Ramos (cell line): ENCODE results near the gene GLS.
"Not testable (repeated sequence)": the region's sequence is repeated elsewhere in the genome, so short reads cannot be mapped to it uniquely, and the experiment has no call there.

Source experiments
- in situ Hi-C: fragments of 300-500 bp; cut with MboI; formaldehyde crosslinking; loops from one replicate; pipeline ENCODE4 v1.14.3; 2022; ENCODE audit warnings: low sequenced_read_pairs; ENCODE audit not compliant: unreplicated experiment

The GLS gene

GRCh38 chr2:190881598-190882410 lies 1.2 kb downstream of the GLS start:
- in situ Hi-C loops: no loop called here

GRCh38 chr2:190882411-190882766 lies 1.8 kb downstream of the GLS start:
- in situ Hi-C loops: no loop called here

- in situ Hi-C loops: no loop called here
These were observed 2.4 kb downstream of the GLS start for GRCh38 chr2:190882856-190883582.

GRCh38 chr2:190885844-190886243 lies 5.2 kb downstream of the GLS start:
- in situ Hi-C loops: not testable (repeated sequence)

- in situ Hi-C loops: no loop called here
These were observed 6.5 kb downstream of the GLS start for GRCh38 chr2:190887089-190887488.

GRCh38 chr2:190888449-190888848 lies 7.8 kb downstream of the GLS start:
- in situ Hi-C loops: no loop called here

- in situ Hi-C loops: no loop called here
These were observed 8.7 kb downstream of the GLS start for GRCh38 chr2:190889175-190889943.

GRCh38 chr2:190891372-190891771 lies 10.8 kb downstream of the GLS start:
- in situ Hi-C loops: no loop called here

- in situ Hi-C loops: no loop called here
These were observed 11.3 kb downstream of the GLS start for GRCh38 chr2:190891889-190892288.

GRCh38 chr2:190893157-190893556 lies 12.5 kb downstream of the GLS start:
- in situ Hi-C loops: no loop called here

GRCh38 chr2:190896477-190896876 lies 15.9 kb downstream of the GLS start:
- in situ Hi-C loops: no loop called here

GRCh38 chr2:190903693-190904450 lies 23.3 kb downstream of the GLS start:
- in situ Hi-C loops: no loop called here

GRCh38 chr2:190904640-190905261 lies 24.1 kb downstream of the GLS start:
- in situ Hi-C loops: no loop called here

GRCh38 chr2:190908532-190908931 lies 27.9 kb downstream of the GLS start:
- in situ Hi-C loops: no loop called here

- in situ Hi-C loops: no loop called here
These were observed 29.1 kb downstream of the GLS start for GRCh38 chr2:190909680-190910079.

GRCh38 chr2:190910341-190911136 lies 29.9 kb downstream of the GLS start:
- in situ Hi-C loops: no loop called here

GRCh38 chr2:190911813-190912212 lies 31.2 kb downstream of the GLS start:
- in situ Hi-C loops: no loop called here

GRCh38 chr2:190912726-190913125 lies 32.1 kb downstream of the GLS start:
- in situ Hi-C loops: no loop called here

GRCh38 chr2:190913725-190914124 lies 33.1 kb downstream of the GLS start:
- in situ Hi-C loops: no loop called here
